NCI-H82 (cell line): ENCODE results near the gene CPSF3.
"Not testable (repeated sequence)": the region's sequence is repeated elsewhere in the genome, so short reads cannot be mapped to it uniquely, and the experiment has no call there.

Experiments
- DNase-seq: peaks from one replicate; lab custom pipeline; 2025; lab: John Stamatoyannopoulos, UW

Gene CPSF3

GRCh38 chr2:9394816-9395215, 28.6 kb upstream of the CPSF3 start:
- DNase-seq: no peak

- DNase-seq: no peak
Measured at GRCh38 chr2:9397201-9397600, 26.3 kb upstream of the CPSF3 start.

GRCh38 chr2:9398251-9398650, 25.2 kb upstream of the CPSF3 start:
- DNase-seq: not testable (repeated sequence)

- no peak for DNase-seq
Measured at GRCh38 chr2:9398881-9399780, 24.3 kb upstream of the CPSF3 start.

GRCh38 chr2:9400268-9401058, 23.0 kb upstream of the CPSF3 start:
- DNase-seq: no peak

- DNase-seq: no peak
Measured at GRCh38 chr2:9401059-9401547, 22.4 kb upstream of the CPSF3 start.

GRCh38 chr2:9401646-9402371, 21.6 kb upstream of the CPSF3 start:
- peak; percentile 30 for DNase-seq

- DNase-seq: no peak
Measured at GRCh38 chr2:9403924-9404323, 19.5 kb upstream of the CPSF3 start.

GRCh38 chr2:9404451-9404850, 19.0 kb upstream of the CPSF3 start:
- DNase-seq: no peak

GRCh38 chr2:9405636-9406035, 17.8 kb upstream of the CPSF3 start:
- no peak for DNase-seq

GRCh38 chr2:9406529-9407362, 16.7 kb upstream of the CPSF3 start:
- no peak for DNase-seq

GRCh38 chr2:9407363-9407811, 16.1 kb upstream of the CPSF3 start:
- peak; percentile 72 for DNase-seq

GRCh38 chr2:9408641-9409151, 14.8 kb upstream of the CPSF3 start:
- peak; percentile 80 for DNase-seq

- no peak for DNase-seq
Measured at GRCh38 chr2:9410108-9410507, 13.3 kb upstream of the CPSF3 start.

GRCh38 chr2:9412781-9413180, 10.7 kb upstream of the CPSF3 start:
- no peak for DNase-seq

- DNase-seq: no peak
Measured at GRCh38 chr2:9415516-9416169, 7.8 kb upstream of the CPSF3 start.

GRCh38 chr2:9416267-9416961, 7.0 kb upstream of the CPSF3 start:
- no peak for DNase-seq

GRCh38 chr2:9416962-9417316, 6.5 kb upstream of the CPSF3 start:
- DNase-seq: no peak

GRCh38 chr2:9417725-9418124, 5.7 kb upstream of the CPSF3 start:
- no peak for DNase-seq

GRCh38 chr2:9418746-9419145, 4.7 kb upstream of the CPSF3 start:
- no peak for DNase-seq
